Right atrium auricular region (tissue), 2 donors: ENCODE data around the gene NR6A1. TPM values are rescaled to one million over a fixed set of nuclear protein-coding genes. Genes with fewer than 3 reads are reported as not detected.

ENCODE experiments used
- DNase-seq: peaks from one replicate; pipeline ENCODE4 v3.0.0-alpha.2; 2019; ENCODE audit warnings: low spot score
- H3K27ac ChIP-seq, 2 donors: fragments of 200-600 bp; sonication (generic); 1 replicate in 1 of 2; 2 replicates in 1 of 2; pipeline ENCODE4 v1.5.1; 2016 to 2019
- H3K27me3 ChIP-seq, 2 donors: fragments of 200-600 bp; sonication (generic); one replicate each; pipeline versions ENCODE4 v1.5.1 to v1.6.0; 2017 to 2019
- H3K36me3 ChIP-seq: fragments of 200-600 bp; sonication (generic); one replicate; pipeline ENCODE4 v1.5.1; 2016
- H3K4me1 ChIP-seq, 2 donors: fragments of 200-600 bp; sonication (generic); one replicate each; pipeline versions ENCODE4 v1.5.1 to v1.6.0; 2017 to 2019
- H3K4me3 ChIP-seq, 2 donors: fragments of 200-600 bp; sonication (generic); 1 replicate in 1 of 2; 2 replicates in 1 of 2; pipeline ENCODE4 v1.5.1; 2017 to 2019; ENCODE audit warnings: mild to moderate bottlenecking in 1 of 2, moderate library complexity in 1 of 2
- H3K9me3 ChIP-seq, 2 donors: fragments of 200-600 bp; sonication (generic); one replicate each; pipeline ENCODE4 v1.5.1; 2019
- CTCF ChIP-seq, 2 donors: fragments of 200-600 bp; sonication (generic); IDR thresholded peaks; one replicate each; pipeline ENCODE4 v1.5.1; 2019; ENCODE audit warnings: antibody characterized with exemption in 2 of 2
- total RNA-seq, 2 donors: library from RNA; depleted of rRNA; stranded (reverse); fragments of >200 nt; gene quantifications; one replicate each; pipeline ENCODE4 v1.1.0, GENCODE V29; 2016

The NR6A1 gene
- total RNA-seq, 2 donors from 2014 or later, result 1.9 to 2.6 TPM

- Histone ChIP-seq H3K4me1 (peaks cover 0 to 53% of the 10 kb centered on the region in 2 donors), H3K4me3 (no peak overlapping the region), H3K27ac (peak overlapping the region in 1 of 2 donors; percentile 13), H3K36me3 (no peaks in the 10 kb centered on the region), H3K27me3 (no peaks in the 10 kb centered on the region), H3K9me3 (no peaks in the 10 kb centered on the region)
- no peak for TF ChIP-seq CTCF (IDR thresholded peaks at IDR 0.05)
- DNase-seq, result no peak
Measured at GRCh38 chr9:124793015-124793541, 22.0 kb upstream of the NR6A1 start.

GRCh38 chr9:124792257-124793014 is 21.3 kb upstream of the NR6A1 start:
- H3K4me1 ChIP-seq, result peaks cover 0 to 47% of the 10 kb centered on the region in 2 donors

GRCh38 chr9:124790801-124791505 is 19.8 kb upstream of the NR6A1 start:
- TF ChIP-seq CTCF (IDR thresholded peaks at IDR 0.05), result no peak
- H3K9me3 ChIP-seq, result no peaks in the 10 kb centered on the region
- peaks cover 0 to 32% of the 10 kb centered on the region in 2 donors for H3K4me1 ChIP-seq
- DNase-seq, result no peak
- H3K36me3 ChIP-seq, result no peaks in the 10 kb centered on the region
- H3K27me3 ChIP-seq, result no peaks in the 10 kb centered on the region
- H3K4me3 ChIP-seq, result no peak overlapping the region
- no peak overlapping the region for H3K27ac ChIP-seq

More at GRCh38 chr9:124792257-124793014, 21.3 kb upstream of the NR6A1 start:
- Histone ChIP-seq H3K4me3 (no peak overlapping the region), H3K27ac (peak overlapping the region in 1 of 2 donors; percentile 13), H3K27me3 (no peaks in the 10 kb centered on the region), H3K9me3 (no peaks in the 10 kb centered on the region), H3K36me3 (no peaks in the 10 kb centered on the region)
- DNase-seq, result no peak
- TF ChIP-seq CTCF (IDR thresholded peaks at IDR 0.05), result no peak

GRCh38 chr9:124790301-124790700 is 19.2 kb upstream of the NR6A1 start:
- H3K9me3 ChIP-seq, result no peaks in the 10 kb centered on the region
- H3K36me3 ChIP-seq, result no peaks in the 10 kb centered on the region
- H3K27me3 ChIP-seq, result no peaks in the 10 kb centered on the region
- TF ChIP-seq CTCF (IDR thresholded peaks at IDR 0.05), result no peak
- peaks cover 0 to 25% of the 10 kb centered on the region in 2 donors for H3K4me1 ChIP-seq
- no peak overlapping the region for H3K4me3 ChIP-seq
- no peak overlapping the region for H3K27ac ChIP-seq
- DNase-seq, result no peak

- Histone ChIP-seq H3K4me1 (peaks cover 0 to 20% of the 10 kb centered on the region in 2 donors), H3K4me3 (no peak overlapping the region), H3K9me3 (no peaks in the 10 kb centered on the region), H3K27ac (no peak overlapping the region), H3K36me3 (no peaks in the 10 kb centered on the region), H3K27me3 (no peaks in the 10 kb centered on the region)
- DNase-seq, result no peak
- TF ChIP-seq CTCF (IDR thresholded peaks at IDR 0.05), result no peak
Measured at GRCh38 chr9:124789531-124789930, 18.4 kb upstream of the NR6A1 start.
